Chondrocyte (in vitro differentiated cells): ENCODE data around the gene CENATAC. TPM values are rescaled to one million over a fixed set of nuclear protein-coding genes. Genes with fewer than 3 reads are reported as not detected.
"Not testable (repeated sequence)": the region's sequence is repeated elsewhere in the genome, so short reads cannot be mapped to it uniquely, and the experiment has no call there.

ENCODE experiments used
- DNase-seq: peaks from one replicate; pipeline ENCODE4 v3.0.0; 2021; ENCODE audit warnings: mixed read lengths, low spot score
- H3K27ac Mint-ChIP-seq: one replicate; pipeline ENCODE4 v1.8.0; 2021; ENCODE audit warnings: mild to moderate bottlenecking, moderate library complexity, mixed read lengths; ENCODE audit not compliant: unreplicated experiment
- H3K27me3 Mint-ChIP-seq: 2 replicates; pipeline ENCODE4 v1.8.0; 2021; ENCODE audit warnings: low read depth, mixed read lengths
- H3K36me3 Mint-ChIP-seq: 2 replicates; pipeline ENCODE4 v1.8.0; 2021; ENCODE audit warnings: low read depth, mixed read lengths
- H3K4me1 Mint-ChIP-seq: 2 replicates; pipeline ENCODE4 v1.8.0; 2021; ENCODE audit warnings: low read depth, mild to moderate bottlenecking, mixed read lengths
- H3K4me3 Mint-ChIP-seq: one replicate; pipeline ENCODE4 v1.8.0; 2021; ENCODE audit warnings: mild to moderate bottlenecking, moderate library complexity, mixed read lengths; ENCODE audit not compliant: unreplicated experiment
- H3K9me3 Mint-ChIP-seq: 2 replicates; pipeline ENCODE4 v1.8.0; 2021; ENCODE audit warnings: low read depth, mixed read lengths
- CTCF ChIP-seq: fragments of 200-600 bp; sonication (generic); IDR thresholded peaks from 2 replicates; pipeline ENCODE4 v1.5.0; 2021; ENCODE audit warnings: antibody characterized with exemption, mild to moderate bottlenecking, moderate library complexity
- total RNA-seq: library from RNA; stranded (reverse); gene quantifications from 3 replicates; pipeline ENCODE4 v1.2.1, GENCODE V29; 2021

CENATAC gene
- total RNA-seq, 1 donor from 2014 or later, result 16.6 TPM

GRCh38 chr11:118971646-118972045, 26.3 kb upstream of the CENATAC start, which contains the start of gene FOXR1:
Gene FOXR1, plus strand, starts transcription at chr11:118971761. Its CDS starts 171 bp downstream, at chr11:118971932.
- no peaks in the 10 kb centered on the region for H3K4me1 Mint-ChIP-seq
- DNase-seq, result no peak
- H3K36me3 Mint-ChIP-seq, result no peaks in the 10 kb centered on the region
- no peak for TF ChIP-seq CTCF
- no peak within 1 kb of the TSS for H3K4me3 Mint-ChIP-seq
- no peak within 1 kb of the TSS for H3K27ac Mint-ChIP-seq
- H3K9me3 Mint-ChIP-seq, result no peaks in the 10 kb centered on the region
- peaks cover 9% of the 10 kb centered on the region for H3K27me3 Mint-ChIP-seq

GRCh38 chr11:118973985-118974384, 24.0 kb upstream of the CENATAC start:
- no peak for TF ChIP-seq CTCF
- no peaks in the 10 kb centered on the region for H3K4me1 Mint-ChIP-seq
- no peaks in the 10 kb centered on the region for H3K9me3 Mint-ChIP-seq
- no peak for DNase-seq
- H3K27me3 Mint-ChIP-seq, result peaks cover 12% of the 10 kb centered on the region
- no peak overlapping the region for H3K27ac Mint-ChIP-seq
- no peak overlapping the region for H3K4me3 Mint-ChIP-seq
- no peaks in the 10 kb centered on the region for H3K36me3 Mint-ChIP-seq

- no peak for DNase-seq
- Mint-ChIP-seq H3K27me3 (peaks cover 13% of the 10 kb centered on the region), H3K4me1 (no peaks in the 10 kb centered on the region), H3K27ac (no peak overlapping the region), H3K4me3 (no peak overlapping the region), H3K9me3 (no peaks in the 10 kb centered on the region), H3K36me3 (no peaks in the 10 kb centered on the region)
- no peak for TF ChIP-seq CTCF
These were observed 21.9 kb upstream of the CENATAC start for GRCh38 chr11:118975771-118976709.

GRCh38 chr11:118979434-118979833, 18.5 kb upstream of the CENATAC start:
- DNase-seq, result no peak
- Mint-ChIP-seq H3K27me3 (peaks cover 13% of the 10 kb centered on the region), H3K36me3 (no peaks in the 10 kb centered on the region), H3K4me3 (no peak overlapping the region), H3K9me3 (no peaks in the 10 kb centered on the region), H3K4me1 (no peaks in the 10 kb centered on the region), H3K27ac (no peak overlapping the region)
- no peak for TF ChIP-seq CTCF

- Mint-ChIP-seq H3K27me3 (peaks cover 8% of the 10 kb centered on the region), H3K27ac (no peak overlapping the region), H3K36me3 (no peaks in the 10 kb centered on the region), H3K9me3 (no peaks in the 10 kb centered on the region), H3K4me3 (no peak overlapping the region), H3K4me1 (no peaks in the 10 kb centered on the region)
- DNase-seq, result no peak
- no peak for TF ChIP-seq CTCF
These were observed 17.6 kb upstream of the CENATAC start for GRCh38 chr11:118980191-118980881.

- H3K4me1 Mint-ChIP-seq, H3K36me3 Mint-ChIP-seq, H3K27ac Mint-ChIP-seq, H3K27me3 Mint-ChIP-seq, H3K4me3 Mint-ChIP-seq, H3K9me3 Mint-ChIP-seq, DNase-seq: not testable (repeated sequence)
These were observed 13.6 kb upstream of the CENATAC start for GRCh38 chr11:118984337-118984736.
